CD4-positive, alpha-beta memory T cell (primary cell): ENCODE measurements around the gene LHB. TPM values are rescaled to one million over a fixed set of nuclear protein-coding genes. Genes with fewer than 3 reads are reported as not detected.
"Not testable (repeated sequence)": the region's sequence is repeated elsewhere in the genome, so short reads cannot be mapped to it uniquely, and the experiment has no call there.

Experiments
- CTCF ChIA-PET: fragments of 350-600 bp; sonication (Branson Sonifier 250); formaldehyde crosslinking; loops from one replicate; lab custom pipeline; 2021; ENCODE audit warnings: inconsistent platforms; ENCODE audit not compliant: partially characterized antibody; lab: Charles Lee
- POLR2A ChIA-PET: fragments of 350-600 bp; sonication (Branson Sonifier 250); formaldehyde crosslinking; loops from one replicate; lab custom pipeline; 2021; ENCODE audit not compliant: partially characterized antibody; lab: Charles Lee
- DNase-seq, 5 donors: peaks; one replicate each; pipeline versions ENCODE4 v3.0.0 to v3.0.0-alpha.2; 2020 to 2022; ENCODE audit warnings: mixed read lengths in 1 of 5
- H3K27ac ChIP-seq: one replicate; pipeline ENCODE4 v1.7.0; 2013; ENCODE audit warnings: low read depth, low read length
- H3K27me3 ChIP-seq: 2 replicates; pipeline ENCODE4 v1.7.0; 2013; ENCODE audit warnings: mild to moderate bottlenecking, low read length, moderate library complexity; ENCODE audit not compliant: insufficient read depth
- H3K36me3 ChIP-seq: 2 replicates; pipeline ENCODE4 v1.7.0; 2013; ENCODE audit warnings: mild to moderate bottlenecking, low read length, moderate library complexity; ENCODE audit not compliant: insufficient read depth
- H3K4me1 ChIP-seq: 2 replicates; pipeline ENCODE4 v1.7.0; 2013; ENCODE audit warnings: mild to moderate bottlenecking, low read length, moderate library complexity; ENCODE audit not compliant: insufficient read depth
- H3K4me3 ChIP-seq, 2 donors: one replicate each; pipeline ENCODE4 v1.7.0; 2013; ENCODE audit warnings: low read length in 2 of 2, mild to moderate bottlenecking in 1 of 2
- H3K9me3 ChIP-seq, 2 donors: one replicate each; pipeline ENCODE4 v1.7.0; 2013; ENCODE audit warnings: low read length in 2 of 2, control low read depth in 1 of 2; ENCODE audit not compliant: control insufficient read depth in 1 of 2
- H3K27ac Mint-ChIP-seq, 7 donors: one replicate each; pipeline ENCODE4 v1.8.0; 2020 to 2021; ENCODE audit warnings: mixed read lengths in 7 of 7, mild to moderate bottlenecking in 6 of 7, inconsistent platforms in 3 of 7, moderate library complexity in 3 of 7
- H3K27me3 Mint-ChIP-seq, 2 donors: one replicate each; pipeline ENCODE4 v1.8.0; 2020 to 2021; ENCODE audit warnings: mixed read lengths in 2 of 2
- H3K36me3 Mint-ChIP-seq, 2 donors: one replicate each; pipeline ENCODE4 v1.8.0; 2020 to 2021; ENCODE audit warnings: mixed read lengths in 2 of 2, inconsistent platforms in 1 of 2, mild to moderate bottlenecking in 1 of 2
- H3K4me1 Mint-ChIP-seq, 4 donors: one replicate each; pipeline ENCODE4 v1.8.0; 2020 to 2021; ENCODE audit warnings: mixed read lengths in 4 of 4, mild to moderate bottlenecking in 1 of 4
- H3K4me3 Mint-ChIP-seq, 8 donors: one replicate each; pipeline ENCODE4 v1.8.0; 2020 to 2021; ENCODE audit warnings: mixed read lengths in 8 of 8, mild to moderate bottlenecking in 7 of 8, moderate library complexity in 6 of 8, inconsistent platforms in 3 of 8
- H3K9me3 Mint-ChIP-seq, 8 donors: one replicate each; pipeline ENCODE4 v1.8.0; 2020 to 2021; ENCODE audit warnings: mixed read lengths in 8 of 8, mild to moderate bottlenecking in 5 of 8, inconsistent platforms in 3 of 8, moderate library complexity in 1 of 8
- intact Hi-C: fragments of 100-400 bp; cut with micrococcal nuclease; formaldehyde crosslinking; loops from one replicate; pipeline ENCODE4 v1.15.1; 2023
- polyA plus RNA-seq, 2 donors: library from polyadenylated mRNA; unstranded; fragments of 300-500 nt; fragmentation: Illumina TruSeq; gene quantifications; one replicate each; pipeline ENCODE4 v1.2.3, GENCODE V29; 2021
- total RNA-seq, 2 experiments: library from RNA; stranded (reverse); gene quantifications; one replicate each; pipeline ENCODE4 v1.2.3, GENCODE V29; 2021

LHB gene
- total and polyA plus RNA-seq, 4 experiments from 2014 or later: 0.49 TPM; not detected in 3

GRCh38 chr19:49059053-49059452, 42.2 kb upstream of the LHB start:
- Mint-ChIP-seq H3K4me3 (peak overlapping the region in 1 of 8 donors; percentile 36), H3K9me3 (peaks cover 0 to 3% (median 0%) of the 10 kb centered on the region in 8 donors), H3K36me3 (no peaks in the 10 kb centered on the region), H3K27ac (peak overlapping the region in 1 of 7 donors; percentile 77), H3K4me1 (peaks cover 7 to 27% (median 14%) of the 10 kb centered on the region in 4 donors), H3K27me3 (peaks cover 18 to 24% of the 10 kb centered on the region in 2 donors)
- Histone ChIP-seq H3K4me1 (peaks cover 23% of the 10 kb centered on the region), H3K27me3 (peaks cover 20% of the 10 kb centered on the region), H3K9me3 (no peaks in the 10 kb centered on the region), H3K27ac (no peak overlapping the region), H3K36me3 (no peaks in the 10 kb centered on the region), H3K4me3 (no peak overlapping the region)
- ChIA-PET POLR2A (interaction anchor here (2.1 kb wide), 1 partner anchor 66 kb away, joined by 8 read pairs; the partner anchor contains the start of genes GYS1 and RUVBL2), CTCF (interaction anchor here (0.6 kb wide), 1 partner anchor 716 kb away, joined by 4 read pairs; no protein-coding TSS in a partner anchor)
- intact Hi-C loops: loop anchor here (10.0 kb wide), 1 partner anchor 64 kb away; the partner anchor contains the start of genes GYS1 and RUVBL2
- no peak for DNase-seq

- POLR2A ChIA-PET: interaction anchor here (2.1 kb wide), 1 partner anchor 65 kb away, joined by 8 read pairs; the partner anchor contains the start of genes GYS1 and RUVBL2
- CTCF ChIA-PET: no interaction called here
- no peak for DNase-seq
- Mint-ChIP-seq H3K27me3 (peaks cover 17 to 24% of the 10 kb centered on the region in 2 donors), H3K9me3 (peaks cover 0 to 3% (median 0%) of the 10 kb centered on the region in 8 donors), H3K4me3 (peak overlapping the region in 4 of 8 donors; percentile 86 to 93 (median 90)), H3K36me3 (no peaks in the 10 kb centered on the region), H3K27ac (no peak overlapping the region), H3K4me1 (peaks cover 7 to 27% (median 14%) of the 10 kb centered on the region in 4 donors)
- H3K36me3 ChIP-seq: no peaks in the 10 kb centered on the region
- no peaks in the 10 kb centered on the region for H3K9me3 ChIP-seq
- H3K4me1 ChIP-seq: peaks cover 23% of the 10 kb centered on the region
- no peak overlapping the region for H3K27ac ChIP-seq
- no peak overlapping the region for H3K4me3 ChIP-seq
- intact Hi-C loops: loop anchor here (10.0 kb wide), 1 partner anchor 64 kb away; the partner anchor contains the start of genes GYS1 and RUVBL2
- peaks cover 18% of the 10 kb centered on the region for H3K27me3 ChIP-seq
Observed at GRCh38 chr19:49058562-49058961, 41.7 kb upstream of the LHB start.

GRCh38 chr19:49057636-49058234, 40.8 kb upstream of the LHB start, which contains the start of gene CGB7:
TSS of gene CGB7 (minus strand) at chr19:49057749. CDS start at chr19:49055375, 2,374 bp downstream.
- intact Hi-C loops: loop anchor here (2.0 to 10.0 kb wide), 2 partner anchors 39 to 63 kb away; partner anchors contain the start of genes GYS1 and RUVBL2
- Mint-ChIP-seq H3K36me3 (no peaks in the 10 kb centered on the region), H3K27ac (peak within 1 kb of the TSS; percentile 2 to 60 (median 18)), H3K4me3 (peak within 1 kb of the TSS; percentile 79 to 93 (median 89)), H3K27me3 (peaks cover 16 to 24% of the 10 kb centered on the region in 2 donors), H3K4me1 (peaks cover 7 to 27% (median 14%) of the 10 kb centered on the region in 4 donors), H3K9me3 (peaks cover 0 to 3% (median 0%) of the 10 kb centered on the region in 8 donors)
- ChIA-PET POLR2A (interaction anchor here (0.6 to 2.1 kb wide), 3 partner anchors 57 to 622 kb away, joined by 3 to 8 read pairs (median 3); partner anchors contain the start of genes GYS1, LIN7B and RUVBL2), CTCF (interaction anchor here (1.1 to 1.5 kb wide), 2 partner anchors 57 to 58 kb away, joined by 3 read pairs; no protein-coding TSS in a partner anchor)
- H3K36me3 ChIP-seq: no peaks in the 10 kb centered on the region
- H3K4me1 ChIP-seq: peaks cover 23% of the 10 kb centered on the region
- H3K27me3 ChIP-seq: peaks cover 18% of the 10 kb centered on the region
- H3K4me3 ChIP-seq: peak within 1 kb of the TSS; percentile 49 to 57
- peak in 4 of 5 donors; percentile 20 to 43 (median 22) for DNase-seq
- H3K27ac ChIP-seq: no peak within 1 kb of the TSS
- no peaks in the 10 kb centered on the region for H3K9me3 ChIP-seq

- peak in 1 of 5 donors; percentile 13 for DNase-seq
- H3K27ac ChIP-seq, H3K9me3 Mint-ChIP-seq, H3K36me3 Mint-ChIP-seq, H3K9me3 ChIP-seq, H3K36me3 ChIP-seq: not testable (repeated sequence)
- POLR2A ChIA-PET: interaction anchor here (0.6 to 2.1 kb wide), 4 partner anchors 37 to 623 kb away, joined by 3 to 8 read pairs (median 3); partner anchors contain the start of genes GYS1, LIN7B and RUVBL2
- peak overlapping the region; percentile 49 to 57 for H3K4me3 ChIP-seq
- Mint-ChIP-seq H3K27me3 (peaks cover 16 to 24% of the 10 kb centered on the region in 2 donors), H3K27ac (peak overlapping the region in 6 of 7 donors; percentile 2 to 60 (median 18)), H3K4me3 (peak overlapping the region; percentile 79 to 93 (median 89)), H3K4me1 (peaks cover 7 to 27% (median 14%) of the 10 kb centered on the region in 4 donors)
- H3K27me3 ChIP-seq: peaks cover 18% of the 10 kb centered on the region
- CTCF ChIA-PET: interaction anchor here (1.0 to 1.5 kb wide), 5 partner anchors 11 to 64 kb away, joined by 3 to 7 read pairs (median 3); partner anchors contain the start of genes GYS1 and RUVBL2
- H3K4me1 ChIP-seq: peaks cover 23% of the 10 kb centered on the region
- intact Hi-C loops: loop anchor here (2.0 to 10.0 kb wide), 2 partner anchors 38 to 62 kb away; partner anchors contain the start of genes GYS1 and RUVBL2
Observed at GRCh38 chr19:49056902-49057596, 40.2 kb upstream of the LHB start.

GRCh38 chr19:49056101-49056901, 39.4 kb upstream of the LHB start:
- POLR2A ChIA-PET: interaction anchor here (1.4 kb wide), 1 partner anchor 36 kb away, joined by 3 read pairs; a partner anchor contains a TSS
- Mint-ChIP-seq H3K27me3 (peaks cover 16 to 24% of the 10 kb centered on the region in 2 donors), H3K36me3 (no peaks in the 10 kb centered on the region), H3K4me1 (peaks cover 7 to 27% (median 14%) of the 10 kb centered on the region in 4 donors), H3K9me3 (peaks cover 0 to 3% (median 0%) of the 10 kb centered on the region in 8 donors), H3K4me3 (peak overlapping the region; percentile 79 to 93 (median 89)), H3K27ac (peak overlapping the region in 2 of 7 donors; percentile 2 to 17)
- peak overlapping the region; percentile 49 to 57 for H3K4me3 ChIP-seq
- H3K9me3 ChIP-seq: no peaks in the 10 kb centered on the region
- H3K4me1 ChIP-seq: peaks cover 23% of the 10 kb centered on the region
- H3K27ac ChIP-seq: no peak overlapping the region
- CTCF ChIA-PET: interaction anchor here (1.0 to 1.5 kb wide), 4 partner anchors 11 to 63 kb away, joined by 3 to 7 read pairs (median 4); partner anchors contain the start of genes GYS1 and RUVBL2
- H3K36me3 ChIP-seq: no peaks in the 10 kb centered on the region
- DNase-seq: peak; percentile 42 to 52 (median 48)
- H3K27me3 ChIP-seq: peaks cover 18% of the 10 kb centered on the region
- intact Hi-C loops: loop anchor here (2.0 to 10.0 kb wide), 2 partner anchors 38 to 62 kb away; partner anchors contain the start of genes GYS1 and RUVBL2

- H3K27me3 ChIP-seq, H3K36me3 ChIP-seq, H3K27me3 Mint-ChIP-seq, H3K4me3 Mint-ChIP-seq, POLR2A ChIA-PET, H3K27ac Mint-ChIP-seq, H3K4me1 ChIP-seq, H3K27ac ChIP-seq, CTCF ChIA-PET, H3K4me1 Mint-ChIP-seq, H3K9me3 ChIP-seq, H3K36me3 Mint-ChIP-seq, DNase-seq, H3K9me3 Mint-ChIP-seq, H3K4me3 ChIP-seq: not testable (repeated sequence)
- intact Hi-C loops: loop anchor here (10.0 kb wide), 1 partner anchor 56 kb away; the partner anchor contains the start of genes GYS1 and RUVBL2
Observed at GRCh38 chr19:49050376-49051033, 33.6 kb upstream of the LHB start.
